GM18526 (cell line): Measurements from ENCODE around the gene ALG13.

ENCODE experiments used
- POLR2A ChIP-seq: IDR thresholded peaks from 3 replicates; pipeline ENCODE4 v1.6.1; 2011; ENCODE audit not compliant: insufficient read length; ENCODE audit errors: extremely low read depth

ALG13 gene

DNA sequence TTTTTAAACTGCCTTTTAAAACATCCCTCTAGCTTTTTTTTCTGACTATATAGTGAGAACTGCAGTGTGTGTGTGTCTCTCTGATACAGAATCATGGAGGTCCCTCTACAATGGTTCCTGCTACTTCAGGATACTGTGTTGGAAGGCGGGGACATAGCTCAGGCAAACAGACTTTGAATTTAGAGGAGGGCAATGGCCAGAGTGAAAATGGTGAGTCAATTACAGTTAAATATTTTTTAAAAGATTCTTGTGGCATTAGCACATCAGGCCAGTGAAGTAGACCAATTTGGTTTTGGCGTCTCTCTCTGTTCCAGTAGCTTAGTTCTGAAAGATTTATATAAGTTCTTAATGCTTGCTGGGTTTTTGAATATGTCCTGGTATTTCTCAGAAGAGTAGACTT, 47.1 kb downstream of the ALG13 start:
- no peak for TF ChIP-seq POLR2A

DNA sequence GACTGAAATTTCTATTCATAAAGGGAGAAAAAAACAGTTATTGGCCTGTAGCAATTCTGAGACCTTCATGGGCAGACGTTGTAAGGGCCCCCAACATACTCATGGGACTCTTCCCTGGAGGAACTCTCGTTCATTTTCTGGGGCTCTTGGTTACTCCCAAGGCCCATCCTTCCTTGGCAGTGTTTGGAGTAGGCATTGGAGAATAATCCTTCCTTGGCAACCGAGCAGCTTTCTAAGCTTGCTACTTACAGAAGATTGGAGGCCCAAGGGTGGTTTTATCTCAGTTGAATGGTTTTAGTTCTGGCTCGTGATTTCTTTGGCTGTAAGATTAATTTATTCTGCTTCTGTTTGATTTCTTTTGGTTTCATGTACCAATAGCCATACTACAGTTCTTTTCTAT, 50.4 kb downstream of the ALG13 start:
- no peak for TF ChIP-seq POLR2A

DNA sequence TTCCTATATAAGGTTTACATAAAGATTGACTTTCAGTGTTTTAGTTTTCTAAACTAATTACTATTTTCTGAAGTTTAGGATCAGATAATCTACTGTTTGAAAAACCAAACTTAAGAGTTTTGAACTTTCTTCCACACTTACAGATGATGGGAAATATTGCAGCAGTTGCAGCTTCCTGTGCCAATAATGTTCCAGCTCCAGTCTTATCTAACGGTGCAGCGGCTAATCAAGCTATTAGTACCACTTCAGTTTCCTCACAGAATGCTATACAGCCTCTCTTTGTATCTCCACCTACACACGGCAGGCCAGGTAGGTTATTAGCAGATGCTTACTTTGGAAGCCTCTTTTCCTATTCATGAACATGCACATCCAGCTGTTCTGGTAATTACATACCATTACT, 55.6 kb downstream of the ALG13 start:
- TF ChIP-seq POLR2A: no peak

DNA sequence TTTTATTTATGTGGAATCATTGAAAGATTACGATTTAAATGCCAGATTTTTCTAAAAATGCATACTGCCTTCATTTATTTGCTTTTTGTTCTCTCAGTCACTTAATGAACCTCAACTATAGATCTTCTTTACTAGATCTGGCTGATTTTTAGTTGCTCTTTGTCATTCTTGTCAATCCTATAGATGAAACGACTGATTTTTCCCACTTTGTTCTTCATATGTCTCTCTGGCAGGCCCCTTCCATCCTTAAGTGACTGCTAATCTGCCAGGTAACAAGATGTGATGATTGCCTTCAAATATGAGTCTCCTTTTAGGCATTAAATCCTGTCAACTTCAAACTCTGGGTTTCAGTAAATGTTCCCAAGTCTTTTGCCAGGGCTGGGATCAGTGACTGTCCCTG, 61.0 kb downstream of the ALG13 start:
- no peak for TF ChIP-seq POLR2A

DNA sequence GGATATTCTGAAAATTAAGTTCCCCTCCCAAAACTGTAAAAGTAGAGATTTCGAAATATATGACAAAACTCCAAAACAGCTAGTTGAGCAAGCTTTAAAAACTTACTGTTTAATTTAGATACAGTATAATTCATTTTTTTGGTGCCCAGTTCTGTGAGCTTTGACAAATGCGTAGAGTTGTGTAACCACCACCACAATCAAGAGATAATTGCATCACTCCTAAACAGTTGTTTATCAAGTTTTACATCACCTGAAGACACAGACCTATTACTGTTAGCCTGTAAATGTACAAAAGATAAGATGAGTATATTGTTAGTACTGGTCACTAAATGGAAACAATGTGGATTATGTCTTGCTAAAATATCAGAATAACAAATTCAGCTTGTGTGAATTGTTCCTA, 62.3 kb downstream of the ALG13 start:
- no peak for TF ChIP-seq POLR2A

DNA sequence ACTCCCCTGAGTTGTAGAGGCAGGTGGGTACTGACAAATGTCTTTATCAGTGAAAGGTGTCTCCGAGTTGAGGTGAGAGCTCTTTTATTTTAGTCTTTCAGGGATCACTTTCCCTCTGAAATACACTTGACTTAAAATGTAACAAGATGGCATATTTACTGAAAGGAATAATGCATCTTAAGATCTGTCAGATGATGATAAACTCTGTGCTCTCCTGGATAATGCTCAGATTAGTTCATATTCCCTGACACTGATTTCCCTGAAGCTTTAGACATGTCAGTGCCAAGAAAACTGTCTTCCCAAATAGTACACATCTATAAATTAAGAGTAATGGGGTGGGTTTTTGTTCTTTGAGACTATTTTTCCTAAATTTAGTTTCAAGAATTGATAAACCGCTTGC, 75.5 kb downstream of the ALG13 start:
- no peak for TF ChIP-seq POLR2A

DNA sequence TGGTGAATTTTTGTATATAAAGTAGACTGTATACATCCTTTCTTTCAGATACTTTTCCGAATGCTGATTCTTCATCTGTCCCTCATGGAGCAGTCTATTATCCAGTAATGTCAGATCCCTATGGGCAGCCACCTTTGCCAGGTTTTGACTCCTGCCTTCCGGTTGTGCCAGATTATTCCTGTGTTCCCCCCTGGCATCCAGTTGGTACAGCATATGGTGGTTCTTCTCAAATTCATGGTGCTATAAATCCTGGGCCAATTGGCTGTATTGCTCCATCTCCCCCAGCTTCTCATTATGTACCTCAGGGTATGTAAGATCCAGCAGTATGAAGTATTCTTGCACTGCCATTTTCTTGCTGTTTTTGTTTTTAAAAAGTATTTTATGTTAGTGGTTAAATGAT, 78.7 kb downstream of the ALG13 start:
- TF ChIP-seq POLR2A: no peak

DNA sequence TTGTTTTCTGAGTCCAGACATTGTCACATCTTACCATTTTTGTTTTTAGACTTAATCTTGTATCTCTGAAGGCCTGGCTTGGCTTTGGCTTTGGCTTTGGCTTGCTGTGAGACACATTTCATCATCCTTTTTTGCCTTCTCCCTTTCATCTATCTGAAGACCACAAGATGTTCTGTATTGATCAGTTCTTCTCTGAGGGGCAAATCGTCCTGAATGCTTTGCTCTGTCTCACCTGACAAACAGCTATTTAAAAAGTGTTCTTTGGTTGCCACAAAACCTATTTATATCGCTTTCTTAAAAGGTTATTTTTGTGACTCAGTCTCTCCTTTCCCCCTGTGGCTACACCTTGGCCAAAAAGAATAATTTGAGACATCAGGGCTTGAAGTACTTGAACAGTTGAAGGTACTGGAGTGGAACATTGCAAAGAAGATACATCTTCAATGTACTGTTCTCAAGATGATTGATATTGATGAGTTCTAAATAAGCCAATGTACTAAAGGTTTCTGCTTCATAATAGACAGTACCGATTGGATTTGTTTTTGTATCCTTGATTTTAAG, 80.7 kb downstream of the ALG13 start:
- TF ChIP-seq POLR2A: no peak

DNA sequence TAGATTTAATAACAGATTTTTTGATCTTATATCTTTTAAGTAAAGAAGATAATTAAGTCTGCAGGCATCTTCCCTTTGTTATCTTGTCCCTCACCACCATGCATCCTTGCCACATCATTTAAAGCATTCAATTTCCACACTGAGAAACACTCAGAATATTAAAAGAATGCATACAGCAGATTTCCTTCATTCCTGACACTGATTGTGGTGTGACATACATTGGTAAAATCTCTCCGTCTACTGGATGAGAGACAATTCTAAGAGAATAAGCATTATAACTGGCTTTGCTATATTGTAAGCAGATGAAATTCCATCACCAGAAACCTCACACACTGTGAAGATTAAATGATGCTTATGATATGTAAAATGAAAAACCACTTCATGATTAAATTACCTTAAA, 97.6 kb downstream of the ALG13 start:
- no peak for TF ChIP-seq POLR2A

DNA sequence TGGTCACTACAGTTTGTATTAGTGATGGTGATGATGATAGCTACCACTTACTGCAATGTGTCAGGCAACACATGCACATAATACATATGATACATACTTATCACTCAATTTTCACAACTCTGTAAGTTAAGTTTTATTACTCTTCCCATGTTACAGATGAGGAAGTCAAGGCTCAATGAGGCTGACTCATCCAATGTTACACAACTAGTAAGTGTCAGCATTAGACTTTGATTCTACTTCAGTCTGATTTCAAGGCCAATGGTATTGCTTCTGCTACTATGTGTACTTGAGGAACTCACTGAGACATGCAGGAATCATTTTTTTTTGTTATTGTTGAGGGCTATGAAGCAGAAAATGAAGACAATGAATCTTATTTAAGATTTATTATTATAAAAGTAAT, 98.6 kb downstream of the ALG13 start:
- no peak for TF ChIP-seq POLR2A

DNA sequence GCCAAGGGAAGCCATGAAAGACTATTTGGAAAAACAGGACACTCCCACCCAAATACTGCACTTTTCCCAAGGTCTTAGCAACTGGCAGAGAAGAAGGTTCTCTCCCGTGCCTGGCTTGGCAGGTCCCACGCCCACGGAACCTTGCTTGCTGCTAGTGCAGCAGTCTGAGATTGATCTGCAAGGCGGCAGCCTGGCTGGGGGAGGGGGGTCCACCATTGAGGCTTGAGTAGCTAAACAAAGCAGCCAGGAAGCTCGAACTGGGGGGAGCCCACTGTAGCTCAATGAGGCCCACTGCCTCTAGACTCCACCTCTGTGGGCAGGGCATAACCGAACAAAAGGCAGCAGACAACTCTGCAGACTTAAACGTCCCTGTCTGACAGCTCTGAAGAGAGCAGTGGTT, 103.7 kb downstream of the ALG13 start:
- no peak for TF ChIP-seq POLR2A
